Measurements from ENCODE around the gene RPS2.

GRCh38 chr16:1991948-1992703, 27.5 kb upstream of the RPS2 start:
- TF ChIP-seq CTCF (IDR thresholded peaks at IDR 0.05) (no peak), ZFX (IDR thresholded peaks at IDR 0.05; ENCODE audit: borderline replicate concordance) (no peak)
